NCI-H187 treated with DMSO at 0.1 percent for 48 hours (cell line): Measurements from ENCODE around the gene HMGB1.

ENCODE experiments used
- DNase-seq: peaks from one replicate; lab custom pipeline; 2025; lab: John Stamatoyannopoulos, UW

The HMGB1 gene

DNA sequence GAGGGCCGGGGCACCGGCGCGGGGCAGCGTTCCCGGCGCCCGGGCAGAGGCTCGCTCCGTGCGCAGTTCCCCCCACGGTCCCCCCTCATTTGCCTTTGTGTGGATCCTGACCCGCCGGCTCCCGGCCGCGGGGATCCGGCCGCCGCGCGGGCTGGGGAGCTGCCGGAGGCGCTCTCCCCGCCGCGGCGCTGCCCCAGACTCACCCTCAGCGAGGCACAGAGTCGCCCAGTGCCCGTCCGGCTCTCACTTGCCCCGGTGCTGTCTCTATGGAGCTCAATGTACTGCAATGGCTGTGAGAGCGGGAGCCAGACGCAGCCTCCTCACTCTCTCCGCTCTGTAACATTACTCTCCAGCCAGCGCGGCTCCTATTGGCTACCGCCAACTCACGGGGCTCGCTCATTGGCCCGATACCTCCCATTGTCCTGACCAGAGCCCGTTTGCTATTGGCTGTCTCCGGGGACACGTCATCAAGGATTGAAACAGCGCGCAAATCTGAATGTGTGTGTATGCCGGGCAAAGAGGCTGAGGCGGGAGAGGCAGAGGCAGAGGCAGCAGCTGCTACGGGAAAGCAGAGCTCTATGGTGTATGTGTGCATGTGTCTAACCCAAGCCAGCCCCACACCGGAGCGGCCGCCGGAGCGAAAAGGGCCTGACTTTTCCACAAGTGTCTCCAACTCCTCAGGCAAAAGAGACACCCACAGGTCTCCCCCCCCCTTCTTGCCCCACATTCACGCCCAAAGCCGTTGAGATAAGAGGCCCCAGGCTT lies at the start of gene HMGB1:
Gene HMGB1 (minus strand): TSS at position 344 of the 765 bp plus-strand sequence. CDS start 2,256 bp downstream, outside the sequence.
- peak; percentile 79 for DNase-seq

DNA sequence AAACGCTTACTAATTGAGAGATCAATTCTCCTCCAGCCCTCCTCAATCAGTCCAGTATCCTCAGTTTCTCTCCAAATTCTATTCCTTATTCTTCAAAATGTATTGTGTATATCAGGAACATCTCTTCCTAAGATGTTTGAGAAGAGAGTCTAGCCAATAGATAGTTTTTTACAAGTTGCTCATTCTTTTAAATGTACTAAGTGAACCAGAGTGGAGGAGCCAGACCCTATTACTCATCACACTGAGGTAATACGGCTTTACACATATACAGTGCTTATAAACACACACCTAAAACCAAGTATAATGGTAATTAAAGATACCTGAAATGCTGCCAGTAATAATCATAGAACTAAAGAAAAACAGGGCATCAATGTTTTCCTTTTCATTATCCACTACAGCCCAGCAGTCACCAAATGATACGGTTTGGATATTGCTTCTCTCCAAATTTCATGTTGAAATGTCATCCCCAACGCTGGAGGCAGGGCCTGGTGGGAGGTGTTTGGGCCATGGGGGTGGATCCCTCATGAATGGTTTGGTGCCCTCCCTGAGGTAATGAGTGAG lies 45.2 kb upstream of the HMGB1 start:
- DNase-seq, result no peak

DNA sequence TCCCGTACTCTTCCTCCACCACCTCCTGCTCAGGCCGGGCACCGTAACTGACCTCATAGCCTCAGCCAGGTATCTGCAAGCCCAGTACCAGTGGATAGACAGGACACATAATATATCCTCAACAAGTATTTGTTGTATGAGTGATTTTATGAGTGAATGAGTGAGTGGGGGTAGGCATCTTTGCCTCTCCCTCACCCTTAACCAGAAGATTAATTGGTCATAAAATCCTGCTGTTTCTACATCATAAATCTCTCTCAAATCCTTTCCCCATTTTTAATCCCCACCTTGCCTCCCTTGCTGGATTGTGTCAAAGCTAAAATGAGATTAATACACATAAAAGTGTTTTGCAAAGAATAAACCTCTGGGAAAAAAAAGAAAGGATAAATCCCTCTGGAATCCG lies 44.4 kb upstream of the HMGB1 start:
- DNase-seq, result no peak

DNA sequence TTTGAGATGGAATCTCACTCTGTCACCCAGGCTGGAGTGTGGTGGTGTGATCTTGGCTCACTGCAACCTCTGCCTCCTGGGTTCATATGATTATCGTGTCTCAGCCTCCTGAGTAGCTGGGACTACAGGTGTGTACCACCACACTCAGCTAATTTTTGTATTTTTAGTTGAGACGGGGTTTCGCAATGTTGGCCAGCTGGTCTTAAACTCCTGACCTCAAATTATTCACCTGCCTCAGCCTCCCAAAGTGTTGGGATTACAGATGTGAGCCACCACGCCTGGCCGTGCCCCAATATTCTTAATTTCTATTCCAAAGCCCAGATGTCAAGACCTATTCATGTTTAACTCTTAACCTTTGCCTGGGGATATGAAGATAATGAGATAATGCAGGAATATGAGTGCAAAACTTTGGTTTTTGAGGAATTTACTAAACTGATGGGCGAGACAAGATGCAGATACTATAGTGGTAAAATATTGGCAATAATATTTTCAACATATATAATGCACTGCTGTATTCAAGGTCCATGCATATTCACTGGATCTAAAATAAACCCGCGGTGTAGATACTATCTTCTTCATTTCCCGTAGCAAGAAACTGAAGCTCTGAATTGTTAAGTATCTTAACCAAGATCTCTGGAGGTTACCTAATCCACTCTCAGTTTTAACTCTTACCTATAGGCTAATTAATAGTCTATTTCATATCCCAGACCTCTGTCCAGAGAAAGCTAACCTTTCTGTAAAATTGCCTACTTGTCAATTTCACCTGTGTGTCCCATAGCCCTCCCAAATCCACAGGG lies 43.7 kb upstream of the HMGB1 start:
- DNase-seq, result no peak

DNA sequence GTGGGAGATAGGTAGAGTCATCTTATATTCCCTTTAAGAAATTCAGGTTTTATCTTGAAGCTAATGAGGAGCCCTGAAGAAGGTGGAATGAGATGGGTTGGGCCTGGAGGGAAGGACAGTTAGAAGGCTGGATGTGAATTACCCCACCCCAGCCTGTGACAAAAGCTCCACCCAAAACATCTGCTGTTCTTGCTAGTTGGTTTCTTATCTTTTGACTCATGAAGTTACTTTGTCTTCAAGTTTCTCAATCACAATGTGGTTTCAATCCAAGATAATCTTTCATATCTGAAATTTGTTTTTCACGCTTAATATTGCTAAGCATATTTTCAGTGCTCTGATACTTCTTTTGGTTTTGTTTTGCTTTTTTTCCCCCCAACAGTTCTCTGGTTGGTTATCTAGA lies 38.3 kb upstream of the HMGB1 start:
- no peak for DNase-seq

DNA sequence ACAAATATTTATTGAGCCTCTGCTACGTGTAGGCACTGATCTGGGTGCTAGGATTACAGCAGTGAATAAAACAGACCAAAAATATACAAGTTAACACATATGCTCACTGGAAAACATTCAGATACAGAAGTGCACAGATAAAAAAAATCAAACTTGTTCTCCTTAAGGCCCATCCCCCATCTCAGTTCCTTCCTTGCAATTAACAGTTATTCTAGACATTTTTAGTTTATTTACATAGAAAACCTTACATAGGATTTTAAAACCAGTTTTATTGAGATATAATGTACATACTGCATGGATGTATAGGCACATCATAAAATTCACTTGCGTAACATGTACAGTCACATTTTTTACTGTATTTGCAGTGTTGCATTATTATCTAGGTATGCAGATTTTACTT lies 36.5 kb upstream of the HMGB1 start:
- no peak for DNase-seq

DNA sequence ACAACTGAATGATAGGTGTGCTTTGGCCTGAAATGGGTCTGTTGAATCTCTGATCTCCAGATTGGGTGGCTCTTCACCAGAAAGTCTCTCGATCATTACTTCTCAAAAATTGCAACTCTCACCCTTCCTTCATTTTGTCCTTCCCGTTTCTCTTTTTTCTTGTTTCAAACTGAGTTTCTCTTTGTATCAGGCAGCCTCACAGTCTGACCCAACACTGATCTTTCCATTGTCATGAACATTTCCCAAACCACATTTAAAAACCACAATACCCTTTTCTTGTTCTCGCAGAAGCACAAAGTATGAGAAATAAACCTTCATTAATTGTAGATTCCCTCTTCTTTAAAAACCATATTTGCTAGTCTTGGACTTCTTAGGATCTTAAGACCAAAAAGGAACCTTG lies 33.6 kb upstream of the HMGB1 start:
- no peak for DNase-seq

DNA sequence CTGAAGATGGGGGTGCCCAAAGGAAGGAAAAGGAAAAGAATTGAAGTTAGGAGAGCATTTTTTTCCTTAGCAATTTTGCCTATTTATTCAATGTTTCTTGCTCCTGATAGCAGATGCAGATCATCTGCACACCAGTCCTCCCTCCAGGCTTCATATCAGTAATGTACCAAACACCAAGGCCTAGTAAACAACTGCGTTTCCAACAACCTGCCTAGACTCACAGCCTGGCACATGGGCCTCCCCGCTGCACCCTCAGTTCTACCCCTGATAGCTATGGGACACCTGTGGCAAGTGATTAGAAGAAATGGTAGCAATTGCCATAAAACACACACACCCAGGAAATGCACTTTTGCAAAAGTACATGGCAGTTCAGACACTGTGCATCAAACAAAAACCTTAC lies 30.4 kb upstream of the HMGB1 start:
- no peak for DNase-seq

DNA sequence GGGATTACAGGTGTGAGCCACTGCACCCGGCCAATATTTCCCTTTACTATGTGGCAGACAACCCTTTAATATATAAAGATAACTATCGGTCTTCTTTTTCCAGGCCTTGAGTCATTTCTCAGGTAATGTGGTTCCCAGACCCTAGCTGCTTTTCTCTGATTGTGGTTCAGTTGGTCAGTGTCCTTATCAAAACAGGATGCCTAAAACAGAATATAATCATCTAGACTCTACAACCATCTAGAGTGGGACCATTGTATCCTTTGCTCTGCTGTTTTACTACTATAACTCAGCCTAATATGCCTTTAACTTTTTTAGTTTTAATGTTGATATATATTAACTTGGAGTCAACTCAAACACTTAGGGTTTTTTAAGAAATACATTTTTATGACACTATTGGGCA lies 30.0 kb upstream of the HMGB1 start:
- DNase-seq, result no peak

DNA sequence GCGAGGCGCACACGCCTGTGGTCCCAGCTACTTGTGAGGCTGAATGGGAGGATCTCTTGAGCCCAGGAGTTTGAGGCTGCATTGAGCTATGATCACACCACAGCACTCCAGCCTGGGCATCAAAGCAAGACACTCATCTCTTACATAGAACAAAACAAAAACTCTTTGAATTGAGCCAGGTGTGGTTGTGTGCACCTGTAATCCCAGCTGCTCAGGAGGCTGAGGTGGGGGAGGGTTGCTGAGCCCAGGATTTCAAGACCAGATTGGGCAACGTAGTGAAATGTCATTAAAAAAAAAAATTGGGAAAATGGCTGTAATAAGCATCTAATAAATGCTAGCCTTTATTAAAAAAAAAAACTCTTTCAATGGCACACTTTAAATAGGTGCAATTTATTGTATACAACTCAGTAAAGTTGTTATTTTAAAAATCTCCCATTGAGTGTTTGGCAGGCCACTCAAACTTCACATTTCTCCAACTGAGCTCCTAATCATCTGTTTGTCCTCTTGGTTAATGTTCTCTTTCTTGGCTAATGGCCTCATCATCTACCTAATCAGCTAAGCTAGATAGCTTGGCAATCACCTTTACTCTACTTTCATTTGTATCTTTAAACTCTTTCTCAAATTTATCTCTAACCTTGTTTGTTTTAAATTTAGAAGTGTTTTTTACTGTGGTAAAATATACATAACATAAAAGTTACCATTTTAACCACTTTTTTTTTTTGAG lies 28.1 kb upstream of the HMGB1 start:
- no peak for DNase-seq

DNA sequence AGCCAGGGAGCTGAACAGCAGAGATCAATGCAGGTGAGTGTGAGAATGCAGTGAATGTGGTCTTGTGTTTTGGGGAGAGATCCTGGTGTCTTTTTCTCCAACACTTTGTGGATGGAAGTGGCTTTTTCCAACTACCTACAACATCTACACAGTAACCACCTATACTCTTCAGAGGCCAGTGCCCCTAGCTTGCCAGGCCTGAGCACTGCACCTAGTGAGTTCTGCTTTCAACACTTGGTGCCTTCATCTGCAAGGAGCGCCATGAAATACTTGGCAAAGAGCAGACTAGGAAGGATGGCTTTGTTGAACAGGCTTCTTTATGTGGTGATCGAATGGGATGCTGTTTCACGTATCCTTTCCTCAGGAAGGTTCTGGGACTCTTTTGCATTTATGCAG lies 21.3 kb upstream of the HMGB1 start:
- no peak for DNase-seq

DNA sequence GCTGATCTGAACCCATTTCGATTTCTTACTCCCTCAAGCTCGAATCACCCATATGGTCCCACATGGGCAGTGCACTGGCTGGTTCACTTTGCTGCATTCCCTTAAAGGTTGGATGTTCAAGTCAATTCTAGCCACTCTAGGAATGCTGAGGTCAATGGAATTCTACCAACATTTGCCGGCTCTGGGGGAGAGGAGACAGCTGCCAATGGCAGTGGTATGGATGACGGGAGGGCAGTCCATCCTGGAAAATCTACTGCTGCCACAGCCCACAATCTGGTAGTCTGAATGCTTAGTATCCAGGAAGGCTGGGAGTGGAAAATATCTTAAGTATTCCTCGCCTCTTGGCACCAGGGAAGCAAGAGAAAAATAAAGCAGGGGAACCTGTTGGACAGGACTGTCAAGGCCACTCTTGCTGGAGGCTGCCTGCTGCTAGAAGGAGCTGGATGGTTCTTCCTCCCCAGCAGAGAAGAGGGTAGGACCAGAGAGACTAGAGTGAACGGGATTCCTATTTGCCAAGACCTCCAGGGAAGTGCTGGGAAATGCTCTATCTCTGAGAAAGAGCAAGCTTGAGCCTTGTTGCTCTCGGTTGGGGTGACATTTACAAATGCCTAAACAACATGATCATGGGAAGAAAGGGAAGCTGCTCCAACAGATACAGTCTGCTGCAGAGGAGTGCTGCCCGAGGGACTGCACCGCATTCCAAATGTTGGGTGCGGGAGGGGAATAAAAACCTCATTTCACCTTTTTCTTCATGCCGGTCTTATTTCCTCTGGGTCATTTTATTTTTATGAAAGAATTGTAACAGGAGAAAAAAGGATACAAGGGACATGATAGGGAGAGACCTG lies 20.7 kb upstream of the HMGB1 start:
- DNase-seq, result no peak

DNA sequence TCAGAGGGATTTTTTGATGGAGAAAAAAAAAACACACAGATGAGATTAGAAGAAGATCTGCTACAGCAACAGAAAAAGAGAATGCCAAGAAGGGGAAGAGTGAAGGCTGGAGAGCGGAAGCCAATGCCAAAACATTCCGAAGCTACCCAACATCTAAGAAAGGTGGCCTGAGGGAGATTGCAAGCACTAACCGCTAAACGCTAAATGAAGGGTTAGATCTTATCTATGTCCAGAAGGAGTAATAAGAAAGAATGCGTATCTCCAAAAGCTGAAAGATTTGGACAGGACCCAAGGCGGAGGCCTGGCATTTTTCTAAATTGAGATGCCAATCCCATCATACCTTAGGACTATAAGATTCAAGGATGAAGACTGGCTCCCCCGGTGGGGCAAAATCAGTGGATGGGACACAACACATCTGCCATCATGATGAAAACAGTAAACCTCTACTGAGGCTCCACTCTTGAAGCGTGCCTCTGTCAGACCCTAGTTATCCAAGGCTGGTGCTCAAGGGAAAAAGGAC lies 15.6 kb upstream of the HMGB1 start:
- no peak for DNase-seq

DNA sequence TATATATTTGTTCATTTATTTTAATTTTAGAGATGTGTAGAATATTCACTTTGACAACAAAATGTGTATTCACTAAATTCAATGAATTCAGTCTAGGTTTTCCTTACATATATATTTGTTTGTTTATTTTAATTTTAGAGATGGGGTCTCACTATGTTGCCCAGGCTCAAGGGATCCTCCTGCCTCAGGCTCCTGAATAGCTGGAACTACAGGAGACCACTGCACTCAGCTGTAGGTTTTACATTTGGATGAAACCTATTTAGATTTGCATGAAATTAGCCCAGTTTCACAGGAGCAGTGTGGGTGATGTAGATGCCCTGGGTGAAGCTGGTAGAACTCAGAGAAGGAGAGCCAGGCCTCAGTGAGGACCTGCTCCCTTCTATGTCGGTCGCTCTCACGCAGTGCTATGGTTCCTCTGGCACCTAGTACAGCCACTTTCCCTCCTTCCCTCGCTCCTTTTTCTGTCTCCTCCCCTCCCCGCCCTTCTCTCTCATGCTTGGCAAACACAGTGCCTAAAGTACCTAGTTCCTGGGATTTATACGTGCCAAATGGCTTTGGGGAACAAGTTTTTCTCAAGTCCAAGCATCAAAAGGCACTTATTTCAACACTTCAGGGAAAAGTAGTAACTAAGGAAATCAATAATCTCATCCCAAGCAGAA lies 14.7 kb upstream of the HMGB1 start:
- no peak for DNase-seq

DNA sequence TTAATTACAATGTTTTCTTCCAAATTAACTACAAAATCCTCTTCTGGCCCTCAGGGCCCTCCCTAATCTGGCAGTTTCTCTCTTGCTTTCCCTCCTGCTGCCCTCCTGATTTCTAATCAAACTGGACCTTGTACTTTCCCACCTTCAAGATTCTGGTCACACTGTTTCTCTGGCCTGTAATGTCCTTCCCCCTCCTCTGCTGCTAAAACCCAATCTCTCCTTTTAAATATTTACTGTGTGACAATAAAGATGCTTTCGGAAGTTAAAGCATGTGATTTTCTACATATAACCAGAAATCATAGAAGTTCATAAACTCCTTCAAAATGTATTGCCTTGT lies 14.1 kb upstream of the HMGB1 start:
- DNase-seq, result no peak

DNA sequence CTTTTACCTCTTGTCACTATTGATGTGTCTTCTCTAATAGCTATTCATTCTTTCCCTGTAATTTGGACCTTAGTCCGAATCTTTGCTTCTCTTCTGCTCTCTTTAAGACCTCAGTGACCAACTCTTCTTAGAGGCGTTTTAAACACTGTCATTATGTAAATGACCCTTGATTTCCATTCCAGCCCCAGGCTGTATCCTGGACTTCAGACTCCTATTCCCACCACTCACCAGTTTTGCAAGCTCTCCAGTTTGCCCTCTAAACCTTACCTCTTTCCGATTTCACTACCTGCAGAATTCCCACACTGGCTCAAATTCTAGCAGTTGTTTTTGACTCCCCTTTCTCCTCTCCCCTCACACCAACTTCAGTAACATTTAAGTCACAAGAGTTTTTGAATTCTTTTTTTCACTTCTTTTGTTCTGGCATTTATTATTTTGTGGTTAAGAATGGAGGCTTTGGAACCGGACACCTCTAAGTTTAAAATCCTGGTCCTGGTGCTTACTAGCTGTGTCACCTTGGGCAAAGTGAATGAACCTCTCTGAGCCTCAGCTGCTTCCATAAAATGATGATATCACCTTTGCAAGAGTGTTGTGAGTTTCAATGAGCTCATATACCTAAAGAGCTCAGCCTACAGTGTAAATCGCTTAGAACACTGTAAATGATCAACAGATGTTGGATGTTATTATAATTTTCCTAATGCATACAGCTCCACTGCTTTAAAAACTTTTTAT lies 13.6 kb upstream of the HMGB1 start:
- DNase-seq, result no peak

DNA sequence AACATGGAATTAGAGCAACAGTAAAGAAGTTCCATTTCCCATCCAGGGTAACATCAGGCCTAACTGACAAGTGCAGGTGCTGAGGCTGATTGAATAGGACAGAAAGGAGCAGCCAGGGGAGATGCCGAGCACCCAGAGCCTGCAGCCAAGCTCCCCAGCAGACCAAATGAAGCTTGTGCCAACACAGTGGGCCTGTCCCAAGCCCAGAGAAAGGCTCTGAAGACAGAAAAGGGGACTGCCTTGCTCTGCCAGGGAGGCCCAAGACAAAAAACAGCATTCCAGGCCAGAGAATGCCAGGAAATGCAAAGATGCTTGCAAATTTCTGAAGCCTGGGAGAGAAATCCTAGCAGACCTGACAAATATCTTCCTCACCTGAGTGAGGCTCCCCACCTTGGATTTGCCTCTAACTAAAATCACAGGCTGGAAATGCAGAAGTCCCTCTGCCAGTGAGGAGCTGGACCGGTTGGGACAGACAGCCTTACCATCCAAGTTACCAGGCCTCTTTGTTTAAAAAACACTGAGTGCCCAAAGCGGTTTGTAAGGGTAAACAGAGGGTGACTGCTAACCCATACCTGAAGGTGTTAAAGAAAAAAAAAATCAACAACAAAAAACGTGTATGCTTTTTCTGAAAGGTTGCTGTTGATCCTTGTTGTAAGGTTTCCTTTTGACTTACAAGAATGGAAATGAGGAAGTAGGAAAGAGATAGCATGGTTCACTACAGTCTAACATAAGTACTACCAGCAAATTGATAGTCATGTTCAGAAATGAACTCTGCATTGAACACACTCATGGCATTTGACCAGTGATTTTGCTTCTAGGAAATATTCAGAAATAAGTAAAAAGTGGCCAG lies 11.8 kb upstream of the HMGB1 start:
- no peak for DNase-seq

DNA sequence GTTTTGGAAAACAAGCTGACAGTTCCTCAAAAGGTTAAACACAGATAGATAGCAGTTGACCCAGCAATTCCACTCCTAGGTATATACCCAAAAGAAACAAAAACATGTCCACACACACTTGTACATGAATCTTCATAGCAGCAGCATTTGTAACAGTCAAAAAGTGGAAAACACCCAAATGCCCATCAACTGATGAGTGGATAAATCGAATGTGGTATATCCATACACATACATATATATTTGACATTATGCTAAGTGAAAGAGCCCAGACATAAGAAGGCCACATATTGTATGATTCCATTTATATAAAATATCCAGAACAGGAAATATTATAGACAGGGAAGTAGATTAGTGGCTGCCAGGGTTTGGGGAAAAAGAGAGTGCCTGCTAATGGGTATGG lies 7.9 kb upstream of the HMGB1 start:
- DNase-seq, result no peak

DNA sequence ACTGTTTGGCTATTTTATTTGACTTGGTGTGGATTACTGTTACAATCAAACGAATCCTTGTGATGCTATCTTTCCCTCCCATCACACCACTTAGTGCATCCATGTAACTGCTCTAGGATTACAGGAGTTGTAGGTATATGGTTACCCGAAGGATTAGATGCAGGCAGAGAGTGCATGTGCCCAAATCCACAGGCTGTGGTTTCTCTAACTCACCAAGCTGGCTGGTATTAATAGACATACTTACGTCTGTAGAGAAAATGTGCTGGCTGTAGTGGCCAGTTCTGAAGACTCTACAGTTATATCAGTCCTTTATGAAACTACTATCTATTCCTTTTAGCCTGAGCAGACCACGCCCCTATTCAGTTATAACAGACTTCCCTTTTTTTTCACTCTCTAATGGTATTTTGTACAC lies 1.1 kb upstream of the HMGB1 start:
- no peak for DNase-seq
